ENCODE results near the gene SYT9.

- TF ChIP-seq CTCF (IDR thresholded peaks at IDR 0.05; ENCODE audit: insufficient read depth, low read depth, low read length) = no peak
- TF ChIP-seq EZH2 (IDR thresholded peaks at IDR 0.05; ENCODE audit: insufficient read depth, low read length) = no peak
Measured at GRCh38 chr11:7208391-7208790, 43.3 kb upstream of the SYT9 start.

All from astrocyte (in vitro differentiated cells and primary cell).